Measurements from ENCODE around the gene NR1H2.
A peak's percentile ranks its signal among the peaks of the same experiment; 100 is the strongest.
"Not testable (repeated sequence)": the region's sequence is repeated elsewhere in the genome, so short reads cannot be mapped to it uniquely, and the experiment has no call there.

NR1H2 gene

GRCh38 chr19:50352242-50352641 lies 24.0 kb upstream of the NR1H2 start:
- H3K4me3 ChIP-seq = no peak overlapping the region
- no peak for DNase-seq (ENCODE audit: low spot score)
- no peak overlapping the region for H3K27ac ChIP-seq
- no peak for TF ChIP-seq CTCF (IDR thresholded peaks at IDR 0.05)

- DNase-seq (ENCODE audit: low spot score); H3K27ac ChIP-seq; H3K4me3 ChIP-seq: not testable (repeated sequence)
Measured at GRCh38 chr19:50353487-50353880, 22.8 kb upstream of the NR1H2 start.

GRCh38 chr19:50356691-50357177 lies 19.5 kb upstream of the NR1H2 start:
- Histone ChIP-seq H3K27ac (no peak overlapping the region), H3K4me3 (peak overlapping the region; percentile 71)
- DNase-seq (ENCODE audit: low spot score) = no peak
- TF ChIP-seq CTCF (IDR thresholded peaks at IDR 0.05) = no peak

GRCh38 chr19:50357178-50358100 lies 18.8 kb upstream of the NR1H2 start:
- peak overlapping the region; percentile 71 for H3K4me3 ChIP-seq
- H3K27ac ChIP-seq = peak overlapping the region; percentile 84 to 85
- no peak for DNase-seq (ENCODE audit: low spot score)
- peak; percentile 97 for TF ChIP-seq CTCF (IDR thresholded peaks at IDR 0.05)

- Histone ChIP-seq H3K4me3 (peak overlapping the region; percentile 71), H3K27ac (peak overlapping the region; percentile 84 to 85)
- no peak for DNase-seq (ENCODE audit: low spot score)
- no peak for TF ChIP-seq CTCF (IDR thresholded peaks at IDR 0.05)
Measured at GRCh38 chr19:50358483-50359327, 17.6 kb upstream of the NR1H2 start.

- no peak overlapping the region for H3K27ac ChIP-seq
- no peak overlapping the region for H3K4me3 ChIP-seq
- DNase-seq (ENCODE audit: low spot score) = no peak
Measured at GRCh38 chr19:50359328-50359818, 16.9 kb upstream of the NR1H2 start.

More at GRCh38 chr19:50359328-50359818, 16.9 kb upstream of the NR1H2 start:
- TF ChIP-seq CTCF (IDR thresholded peaks at IDR 0.05) = no peak
